ENCODE results near the gene CCKAR. TPM values are rescaled to one million over a fixed set of nuclear protein-coding genes. Genes with fewer than 3 reads are reported as not detected.

Gene CCKAR
- total RNA-seq, 2 donors from 2014 or later: 1.0 TPM; not detected in 1

- TF ChIP-seq CTCF (IDR thresholded peaks at IDR 0.05) (no peak), POLR2A (IDR thresholded peaks at IDR 0.05) (no peak)
- intact Hi-C loops (cut with DNase I): no loop called here
- H3K27me3 ChIP-seq: no peaks in the 10 kb centered on the region
- no peaks in the 10 kb centered on the region for H3K9me3 ChIP-seq
- ATAC-seq: peak; percentile 33
- peak in 3 of 4 donors; percentile 7 to 23 (median 22) for DNase-seq
- WGBS, 2 donors: 52 to 61% methylated on average over 13 of the region's 13 CpGs
- no peak overlapping the region for H3K4me3 ChIP-seq
- H3K36me3 ChIP-seq (replicated peaks in 1 of 2; ENCODE audit: insufficient read depth in 1 of 2, low read depth in 2 of 2): no peaks in the 10 kb centered on the region
- peaks cover 8% of the 10 kb centered on the region for H3K4me1 ChIP-seq
- H3K27ac ChIP-seq: peak overlapping the region in 1 of 4 donors; percentile 25
Observed at GRCh38 chr4:26478330-26478729, 12.0 kb downstream of the CCKAR start.

GRCh38 chr4:26476545-26476944 is 13.7 kb downstream of the CCKAR start:
- ATAC-seq (no peak), DNase-seq (no peak)
- Histone ChIP-seq H3K27me3 (no peaks in the 10 kb centered on the region), H3K36me3 (replicated peaks in 1 of 2; ENCODE audit: insufficient read depth in 1 of 2, low read depth in 2 of 2) (no peaks in the 10 kb centered on the region), H3K4me1 (peaks cover 8% of the 10 kb centered on the region), H3K27ac (no peak overlapping the region), H3K4me3 (no peak overlapping the region), H3K9me3 (no peaks in the 10 kb centered on the region)
- WGBS, 2 donors: 54% methylated on average over 5 of the region's 5 CpGs
- intact Hi-C loops (cut with DNase I): no loop called here
- no peak for TF ChIP-seq CTCF (IDR thresholded peaks at IDR 0.05)
- no peak for TF ChIP-seq POLR2A (IDR thresholded peaks at IDR 0.05)

- Histone ChIP-seq H3K27me3 (no peaks in the 10 kb centered on the region), H3K36me3 (replicated peaks in 1 of 2; ENCODE audit: insufficient read depth in 1 of 2, low read depth in 2 of 2) (no peaks in the 10 kb centered on the region), H3K4me1 (peaks cover 8% of the 10 kb centered on the region), H3K4me3 (no peak overlapping the region), H3K27ac (no peak overlapping the region), H3K9me3 (no peaks in the 10 kb centered on the region)
- ATAC-seq (no peak), DNase-seq (no peak)
- no peak for TF ChIP-seq POLR2A (IDR thresholded peaks at IDR 0.05)
- TF ChIP-seq CTCF (IDR thresholded peaks at IDR 0.05): no peak
- intact Hi-C loops (cut with DNase I): no loop called here
- 84 to 85% methylated on average over 8 of the region's 8 CpGs for WGBS, 2 donors
Observed at GRCh38 chr4:26475716-26476115, 14.6 kb downstream of the CCKAR start.

- no peak for DNase-seq
- Histone ChIP-seq H3K36me3 (replicated peaks in 1 of 2; ENCODE audit: insufficient read depth in 1 of 2, low read depth in 2 of 2) (no peaks in the 10 kb centered on the region), H3K4me1 (peaks cover 8% of the 10 kb centered on the region), H3K9me3 (no peaks in the 10 kb centered on the region), H3K4me3 (no peak overlapping the region), H3K27me3 (no peaks in the 10 kb centered on the region), H3K27ac (no peak overlapping the region)
- WGBS, 2 donors: 71 to 81% methylated on average over 3 of the region's 3 CpGs
- TF ChIP-seq CTCF (IDR thresholded peaks at IDR 0.05): no peak
- TF ChIP-seq POLR2A (IDR thresholded peaks at IDR 0.05): no peak
- ATAC-seq: no peak
- intact Hi-C loops (cut with DNase I): no loop called here
Observed at GRCh38 chr4:26474551-26474950, 15.7 kb downstream of the CCKAR start.

- H3K27ac ChIP-seq: no peak overlapping the region
- no peaks in the 10 kb centered on the region for H3K9me3 ChIP-seq
- no peaks in the 10 kb centered on the region for H3K36me3 ChIP-seq (replicated peaks in 1 of 2; ENCODE audit: insufficient read depth in 1 of 2, low read depth in 2 of 2)
- no peaks in the 10 kb centered on the region for H3K27me3 ChIP-seq
- intact Hi-C loops (cut with DNase I): no loop called here
- H3K4me3 ChIP-seq: no peak overlapping the region
- 76 to 84% methylated on average over 7 to 8 of the region's 8 CpGs for WGBS, 2 donors
- TF ChIP-seq POLR2A (IDR thresholded peaks at IDR 0.05) (no peak), CTCF (IDR thresholded peaks at IDR 0.05) (no peak)
- peaks cover 11% of the 10 kb centered on the region for H3K4me1 ChIP-seq
- DNase-seq (no peak), ATAC-seq (no peak)
Observed at GRCh38 chr4:26473893-26474292, 16.4 kb downstream of the CCKAR start.

All from body of pancreas (tissue), 4 donors.